T-helper 9 cell (primary cell): ENCODE measurements around the gene SFRP5.

Experiments
- DNase-seq: peaks from one replicate; pipeline ENCODE4 v3.0.0-alpha.2; 2020

SFRP5 gene

DNA sequence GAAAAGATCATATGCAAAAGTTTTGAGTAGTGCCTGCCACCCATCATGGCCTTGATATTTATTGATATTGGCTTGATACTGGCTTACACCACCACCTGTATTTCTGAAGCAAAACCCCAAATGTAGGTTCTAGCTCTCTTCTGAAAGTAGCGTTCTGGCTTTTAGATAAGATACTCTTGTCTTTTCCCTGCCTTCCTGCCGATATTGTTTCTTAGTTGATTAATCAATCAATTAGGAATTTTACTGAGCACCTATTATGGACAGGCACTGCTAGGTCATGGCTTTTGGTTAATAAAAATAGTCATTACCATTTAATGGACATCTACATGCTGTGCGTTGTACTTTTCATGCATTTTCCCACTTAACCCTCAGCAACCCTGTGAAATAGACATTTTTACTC is 7.9 kb downstream of the SFRP5 start:
- no peak for DNase-seq

GRCh38 chr10:97763411-97763810 is 8.4 kb downstream of the SFRP5 start:
- no peak for DNase-seq

- no peak for DNase-seq
These were observed 9.0 kb downstream of the SFRP5 start for GRCh38 chr10:97762816-97763215.

DNA sequence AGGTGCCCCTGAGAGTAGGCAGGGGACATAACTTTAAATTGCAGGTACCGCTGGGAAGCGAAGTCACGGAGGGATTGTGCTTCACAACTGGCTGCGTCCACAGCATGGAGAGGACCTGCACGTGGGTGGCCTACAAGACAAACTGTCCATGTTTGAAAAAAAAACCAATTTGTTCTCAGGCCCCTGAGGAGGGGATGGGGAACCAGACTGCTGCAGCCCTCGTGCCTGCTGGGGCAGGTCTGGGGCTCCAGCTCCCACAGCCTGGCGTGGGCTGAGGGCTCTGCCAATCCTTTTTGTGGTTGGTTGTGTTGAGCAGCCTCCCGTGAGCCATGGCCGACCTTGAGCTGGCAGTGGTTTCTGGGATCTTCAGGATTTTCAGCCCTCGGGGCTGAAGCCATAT is 9.7 kb downstream of the SFRP5 start:
- DNase-seq: no peak

GRCh38 chr10:97761331-97761865 is 10.4 kb downstream of the SFRP5 start:
- DNase-seq: no peak

DNA sequence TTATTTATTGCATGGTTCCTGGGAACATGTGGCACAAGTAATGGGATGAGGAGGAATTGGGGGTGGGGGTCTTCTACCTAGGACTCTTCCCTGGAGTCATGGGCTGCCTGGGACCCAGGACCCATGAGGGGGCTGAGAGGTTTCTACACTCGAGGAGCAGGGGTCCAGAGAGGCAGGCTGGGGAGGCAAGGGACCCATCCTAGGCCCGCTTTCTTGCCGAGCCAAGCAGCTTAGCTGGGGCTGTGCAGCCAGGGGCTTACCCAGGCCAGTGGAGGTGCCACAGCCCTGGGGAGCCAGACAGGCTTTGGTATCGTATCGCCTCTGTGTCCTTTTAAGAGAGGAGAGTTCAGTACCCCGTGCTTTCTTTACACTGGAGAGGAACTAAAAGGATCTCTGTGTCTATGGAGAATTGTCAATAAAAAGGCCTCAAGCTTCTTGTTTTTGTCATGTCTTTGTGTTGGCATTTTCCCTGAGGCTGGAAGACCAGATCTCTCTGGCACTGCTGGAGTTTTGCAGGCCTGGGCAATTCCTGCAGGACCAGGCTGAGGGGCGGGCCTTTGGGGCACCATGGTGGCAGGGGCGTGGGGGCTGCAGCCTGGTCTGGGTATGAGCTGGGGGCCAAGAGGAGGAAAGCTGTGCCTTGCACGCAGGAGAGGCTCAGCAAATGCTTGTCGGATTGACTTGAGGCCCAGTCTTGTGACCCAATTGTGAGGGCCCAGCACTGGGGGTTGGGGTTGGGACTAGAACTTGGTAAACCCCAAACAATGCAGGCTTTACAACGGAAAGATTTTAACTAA is 11.1 kb downstream of the SFRP5 start:
- no peak for DNase-seq

GRCh38 chr10:97759946-97760345 is 11.9 kb downstream of the SFRP5 start:
- no peak for DNase-seq

GRCh38 chr10:97759158-97759887 is 12.5 kb downstream of the SFRP5 start:
- peak; percentile 30 for DNase-seq

DNA sequence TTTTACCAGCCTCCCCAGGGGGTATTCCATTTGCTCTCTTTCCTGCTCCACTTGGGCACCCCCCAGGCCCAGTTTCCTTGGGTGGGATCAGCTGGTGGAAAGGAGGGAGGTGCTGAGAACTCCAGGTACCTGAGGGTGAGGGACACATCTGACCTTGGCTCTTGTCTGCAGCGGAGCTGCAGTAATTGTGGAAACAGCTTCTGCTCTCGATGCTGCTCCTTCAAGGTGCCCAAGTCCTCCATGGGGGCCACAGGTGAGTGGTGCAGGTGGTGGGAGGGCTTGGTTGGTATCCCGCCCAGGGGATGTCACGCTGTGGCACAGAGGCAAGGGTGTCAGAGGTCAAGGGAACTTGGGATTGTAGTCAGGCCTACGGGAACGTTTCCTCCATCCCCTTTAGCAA is 14.3 kb downstream of the SFRP5 start:
- DNase-seq: no peak

- DNase-seq: no peak
These were observed 16.1 kb downstream of the SFRP5 start for GRCh38 chr10:97755718-97756117.

GRCh38 chr10:97754726-97755125 is 17.1 kb downstream of the SFRP5 start:
- DNase-seq: no peak

- DNase-seq: no peak
These were observed 18.8 kb downstream of the SFRP5 start for GRCh38 chr10:97752956-97753355.

DNA sequence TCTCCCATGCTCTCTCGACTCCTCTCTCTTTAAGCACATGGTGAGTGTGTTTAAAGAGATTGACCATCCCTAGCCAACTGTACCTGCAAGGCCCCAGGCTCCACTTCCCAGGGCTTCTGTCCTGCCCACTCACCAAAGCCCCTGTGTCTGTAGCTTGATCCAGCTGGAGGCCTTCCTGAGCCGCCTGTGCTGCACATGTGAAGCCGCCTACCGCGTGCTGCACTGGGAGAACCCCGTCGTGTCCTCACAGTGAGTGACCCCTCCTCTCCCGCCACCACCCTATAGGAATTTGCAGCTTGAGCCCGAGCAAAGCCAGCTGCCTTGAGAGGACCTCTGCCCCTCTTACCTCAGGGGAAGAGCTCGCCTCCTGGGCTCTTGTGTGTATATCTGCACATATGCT is 23.7 kb downstream of the SFRP5 start:
- no peak for DNase-seq

DNA sequence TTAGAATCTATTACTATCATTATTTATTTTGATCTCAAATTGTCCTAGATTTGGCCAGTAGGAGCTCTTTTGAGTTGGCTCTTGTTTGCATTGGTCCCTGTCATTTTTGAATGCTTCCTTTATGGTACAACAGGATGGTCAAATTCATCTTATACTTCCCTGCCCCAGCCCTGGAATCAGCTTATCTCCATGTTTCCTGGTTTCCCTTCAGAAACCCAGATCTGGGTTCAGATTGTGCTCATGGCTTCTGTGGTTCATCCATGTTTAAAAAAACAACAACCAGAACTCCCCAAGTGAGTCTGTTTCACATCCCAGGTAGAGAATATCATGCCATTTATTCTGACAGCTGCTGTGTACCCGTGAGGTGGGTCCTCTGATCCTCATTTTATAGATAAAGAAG is 24.2 kb downstream of the SFRP5 start:
- no peak for DNase-seq

DNA sequence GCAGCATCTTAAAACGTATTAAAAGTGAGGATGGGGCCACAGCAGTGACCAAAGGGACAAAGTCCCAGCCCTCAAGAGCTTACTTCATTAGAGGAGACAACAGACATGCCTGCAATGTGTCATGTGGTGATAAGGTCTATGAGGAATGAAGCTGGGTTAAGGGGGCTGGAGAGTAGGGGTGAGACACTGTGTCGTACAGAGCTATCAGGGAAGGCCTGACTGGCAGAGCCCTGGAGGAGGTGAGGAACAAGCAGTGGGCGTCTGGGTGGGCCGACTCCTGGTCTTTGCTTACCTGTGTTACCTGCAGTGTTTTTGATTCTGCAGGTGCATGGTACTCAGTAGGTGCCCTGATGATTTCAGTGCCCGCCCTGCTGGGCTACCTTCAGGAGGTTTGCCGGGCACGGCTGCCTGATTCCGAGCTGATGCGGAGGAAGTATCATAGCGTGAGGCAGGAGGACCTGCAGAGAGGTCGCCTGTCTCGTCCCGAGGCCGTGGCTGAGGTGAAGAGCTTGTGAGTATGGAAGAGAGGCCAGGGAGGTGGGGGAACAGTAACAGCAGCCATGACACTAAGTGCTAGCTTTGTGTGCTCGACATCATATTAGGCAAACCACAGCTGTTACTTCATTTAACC is 27.3 kb downstream of the SFRP5 start:
- DNase-seq: no peak

GRCh38 chr10:97743169-97743943 is 28.4 kb downstream of the SFRP5 start:
- DNase-seq: no peak

- no peak for DNase-seq
These were observed 31.2 kb downstream of the SFRP5 start for GRCh38 chr10:97740613-97741012.

DNA sequence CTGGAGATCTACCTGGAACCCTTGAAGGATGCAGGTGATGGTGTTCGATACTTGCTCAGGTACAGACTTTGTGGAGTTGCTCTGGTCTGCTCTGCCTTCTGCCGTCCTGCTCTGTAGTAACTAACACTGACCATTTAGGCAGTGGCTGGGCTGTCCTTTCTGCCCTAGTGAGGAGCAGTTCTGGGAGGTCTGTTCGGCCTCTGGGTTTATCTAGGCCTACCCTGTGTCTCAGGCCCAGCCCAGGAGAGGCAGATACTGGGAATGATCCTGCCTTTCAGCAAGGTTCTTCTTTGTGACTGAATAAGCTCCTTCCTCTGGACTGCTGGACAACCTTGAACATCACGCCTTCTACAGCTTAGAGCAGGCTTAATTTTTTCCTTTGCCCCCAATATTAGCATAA is 33.2 kb downstream of the SFRP5 start:
- DNase-seq: no peak

GRCh38 chr10:97737770-97738265 is 34.0 kb downstream of the SFRP5 start:
- DNase-seq: no peak

DNA sequence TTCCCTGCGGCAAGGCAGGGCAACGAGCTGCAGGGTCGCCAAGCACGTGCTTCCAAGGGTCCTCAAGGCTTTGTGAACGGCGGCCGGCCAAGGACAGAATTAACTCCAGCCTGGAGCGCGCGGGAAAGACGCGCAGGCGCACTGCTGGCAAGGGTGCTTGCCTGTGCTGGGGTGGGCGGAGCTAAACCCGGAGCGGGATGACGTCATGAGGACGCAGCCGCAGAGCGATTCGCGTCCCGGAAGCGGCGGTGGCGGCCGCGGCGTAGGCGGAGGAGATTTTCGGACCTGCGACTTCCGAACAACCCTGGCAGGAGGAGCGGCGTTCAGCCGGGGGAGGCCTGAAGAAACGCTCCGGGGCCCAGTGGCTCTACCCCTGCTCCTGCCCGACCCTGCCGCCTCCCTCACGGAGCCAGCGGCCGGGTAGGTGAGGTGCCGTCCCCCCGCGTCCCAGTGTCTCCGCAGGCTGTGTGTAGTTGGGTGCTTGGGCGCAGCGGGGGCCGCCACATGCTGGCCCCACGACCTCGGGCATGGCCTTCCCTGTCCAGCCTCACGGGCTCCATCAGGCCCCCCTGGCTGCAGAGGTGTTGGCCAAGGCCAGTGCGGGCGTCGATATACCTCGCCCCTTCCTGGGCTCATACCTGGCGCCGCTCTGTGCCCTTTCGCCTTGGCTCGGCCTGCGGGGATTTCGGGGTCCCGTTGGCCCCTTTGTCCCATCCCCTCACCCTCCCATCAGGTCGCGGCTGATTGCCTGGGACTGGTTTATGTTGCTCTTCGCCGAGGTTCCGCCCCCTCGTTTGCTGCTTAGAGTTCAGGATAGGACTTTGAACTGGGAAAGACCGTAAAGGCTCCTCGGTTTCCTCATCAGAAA is 34.7 kb downstream of the SFRP5 start, which contains the start of gene ZFYVE27:
Gene ZFYVE27, plus strand, starts transcription at position 227 of the 868 bp plus-strand sequence. CDS start 1,350 bp downstream, outside the sequence.
- DNase-seq: peak; percentile 94

DNA sequence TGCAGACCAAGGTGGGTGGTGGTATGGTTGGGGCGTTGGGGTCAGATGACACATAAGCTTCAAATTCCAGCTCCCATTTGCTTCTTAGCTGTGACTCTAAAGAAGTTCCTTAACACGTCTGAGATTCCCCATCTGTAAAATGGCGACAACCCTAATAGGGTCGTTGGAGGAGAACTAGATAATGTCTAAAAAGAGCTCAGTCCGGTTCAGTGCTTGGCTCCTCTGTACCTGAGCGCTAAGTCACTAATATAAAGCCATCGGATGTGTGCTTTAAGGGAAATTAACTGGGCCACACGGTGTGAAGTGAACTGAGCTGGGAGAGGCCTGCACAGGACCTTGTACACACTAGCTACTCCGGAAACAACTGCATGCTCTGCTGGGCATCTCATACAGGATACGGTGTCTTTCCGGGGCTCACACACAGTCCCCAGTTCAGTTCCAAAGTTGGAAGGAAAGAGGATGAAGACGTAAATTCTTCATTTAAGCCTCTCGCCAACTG is 35.3 kb downstream of the SFRP5 start:
- no peak for DNase-seq
